VCaP (cell line): ENCODE data around the gene SYCE1L.

Source experiments
- H3K27ac ChIP-seq: fragments of 450-650 bp; 2 replicates; pipeline ENCODE4 v1.5.1; 2017
- TF ChIP-seq, protein P1 (sequence below): fragments of 450-650 bp; conservative IDR thresholded peaks from 2 replicates; pipeline ENCODE4 v1.5.1; 2017; ENCODE audit warnings: mild to moderate bottlenecking, moderate library complexity

SYCE1L gene

DNA sequence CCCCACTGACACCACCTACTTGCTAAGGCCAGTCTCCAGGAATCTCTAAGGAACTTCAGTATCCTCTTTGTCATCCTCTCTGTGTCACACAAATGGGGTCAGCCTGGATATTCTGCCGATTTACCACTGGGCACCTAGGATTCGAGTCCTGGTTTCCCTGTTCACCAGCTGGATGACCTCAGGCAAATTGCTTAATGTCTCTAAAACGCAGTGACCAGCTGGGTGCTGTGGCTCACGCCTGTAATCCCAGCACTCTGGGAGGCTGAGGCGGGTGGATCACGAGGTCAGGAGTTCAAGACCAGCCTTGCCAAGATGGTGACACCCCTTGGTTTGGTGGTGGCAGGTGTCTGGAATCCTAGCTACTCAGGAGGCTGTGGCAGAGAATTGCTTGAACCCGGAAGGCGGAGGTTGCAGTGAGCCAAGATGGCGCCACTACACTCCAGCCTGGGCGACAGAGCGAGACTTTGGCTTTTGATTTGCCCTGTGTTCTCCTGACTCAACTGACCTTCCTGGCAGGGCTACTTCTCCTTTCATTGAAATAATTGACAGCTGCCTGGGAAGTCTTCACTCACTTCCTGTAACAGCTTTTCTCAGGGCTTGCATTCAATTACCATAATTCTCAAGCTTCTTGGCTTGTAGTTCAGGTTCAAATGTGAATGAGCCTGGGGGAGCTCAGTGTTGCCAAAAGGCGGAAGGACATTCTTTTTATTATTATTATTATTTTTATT is 15.4 kb downstream of the SYCE1L start:
- no peak overlapping the region for H3K27ac ChIP-seq
- TF ChIP-seq, protein P1, sequence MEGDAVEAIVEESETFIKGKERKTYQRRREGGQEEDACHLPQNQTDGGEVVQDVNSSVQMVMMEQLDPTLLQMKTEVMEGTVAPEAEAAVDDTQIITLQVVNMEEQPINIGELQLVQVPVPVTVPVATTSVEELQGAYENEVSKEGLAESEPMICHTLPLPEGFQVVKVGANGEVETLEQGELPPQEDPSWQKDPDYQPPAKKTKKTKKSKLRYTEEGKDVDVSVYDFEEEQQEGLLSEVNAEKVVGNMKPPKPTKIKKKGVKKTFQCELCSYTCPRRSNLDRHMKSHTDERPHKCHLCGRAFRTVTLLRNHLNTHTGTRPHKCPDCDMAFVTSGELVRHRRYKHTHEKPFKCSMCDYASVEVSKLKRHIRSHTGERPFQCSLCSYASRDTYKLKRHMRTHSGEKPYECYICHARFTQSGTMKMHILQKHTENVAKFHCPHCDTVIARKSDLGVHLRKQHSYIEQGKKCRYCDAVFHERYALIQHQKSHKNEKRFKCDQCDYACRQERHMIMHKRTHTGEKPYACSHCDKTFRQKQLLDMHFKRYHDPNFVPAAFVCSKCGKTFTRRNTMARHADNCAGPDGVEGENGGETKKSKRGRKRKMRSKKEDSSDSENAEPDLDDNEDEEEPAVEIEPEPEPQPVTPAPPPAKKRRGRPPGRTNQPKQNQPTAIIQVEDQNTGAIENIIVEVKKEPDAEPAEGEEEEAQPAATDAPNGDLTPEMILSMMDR: no peak

DNA sequence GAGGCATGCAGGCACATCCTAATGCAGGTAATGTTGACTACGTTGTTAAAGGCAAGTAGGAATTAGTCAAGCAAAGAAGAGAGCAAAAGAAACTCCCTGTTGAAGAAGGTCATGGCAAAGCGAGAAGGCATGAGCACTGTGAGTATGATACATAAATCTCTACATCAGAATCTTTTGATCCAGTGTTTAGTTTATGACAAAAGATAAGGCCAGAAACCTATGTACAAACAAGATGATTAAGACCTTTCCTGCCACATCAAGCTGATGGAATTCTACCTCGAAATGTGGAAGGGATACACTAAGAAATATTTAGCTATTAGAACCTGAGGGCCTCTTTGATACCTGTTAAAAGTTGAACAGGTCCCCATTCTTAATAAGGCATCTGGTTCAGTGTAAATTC is 20.2 kb downstream of the SYCE1L start:
- TF ChIP-seq, protein P1: no peak
- no peak overlapping the region for H3K27ac ChIP-seq

DNA sequence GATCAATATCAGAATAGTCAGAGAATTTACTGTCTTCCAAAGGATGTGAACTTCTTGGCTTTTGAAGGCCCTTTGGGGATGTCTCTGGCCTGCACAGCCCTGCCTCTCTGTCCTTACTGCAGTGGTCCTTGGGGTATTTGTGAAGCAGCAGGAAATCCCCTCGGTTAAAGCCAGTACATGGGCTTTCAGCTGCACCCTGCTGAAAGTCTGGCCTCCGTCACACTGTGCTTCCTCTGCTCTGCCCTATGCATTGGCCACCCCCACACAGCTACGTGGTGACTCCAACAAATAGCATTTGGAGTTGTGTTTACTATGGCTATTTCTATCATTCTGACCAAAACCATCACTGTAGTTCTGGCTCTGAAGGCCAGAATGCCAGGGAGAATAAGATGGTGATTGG is 21.2 kb downstream of the SYCE1L start:
- TF ChIP-seq, protein P1: no peak
- H3K27ac ChIP-seq: no peak overlapping the region

DNA sequence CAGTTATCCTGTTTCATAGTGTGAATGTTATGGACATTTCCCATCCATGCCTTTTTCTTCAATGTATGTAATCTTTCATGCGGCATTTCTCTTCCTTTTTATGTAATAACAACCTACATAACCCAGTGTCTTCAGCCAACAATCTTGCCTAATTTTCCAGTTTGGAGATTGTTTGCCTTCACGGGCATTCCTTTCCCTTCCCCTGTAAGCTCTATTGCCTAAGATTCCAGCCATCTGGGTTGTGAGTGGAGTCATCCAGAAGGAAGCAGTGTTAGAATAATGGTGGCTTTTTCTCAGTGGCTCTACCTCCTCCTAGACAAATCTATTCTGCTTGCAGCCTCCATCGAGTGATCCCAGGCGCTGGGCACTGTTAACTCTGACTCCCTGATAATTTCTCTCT is 22.3 kb downstream of the SYCE1L start:
- TF ChIP-seq, protein P1: no peak
- no peak overlapping the region for H3K27ac ChIP-seq

DNA sequence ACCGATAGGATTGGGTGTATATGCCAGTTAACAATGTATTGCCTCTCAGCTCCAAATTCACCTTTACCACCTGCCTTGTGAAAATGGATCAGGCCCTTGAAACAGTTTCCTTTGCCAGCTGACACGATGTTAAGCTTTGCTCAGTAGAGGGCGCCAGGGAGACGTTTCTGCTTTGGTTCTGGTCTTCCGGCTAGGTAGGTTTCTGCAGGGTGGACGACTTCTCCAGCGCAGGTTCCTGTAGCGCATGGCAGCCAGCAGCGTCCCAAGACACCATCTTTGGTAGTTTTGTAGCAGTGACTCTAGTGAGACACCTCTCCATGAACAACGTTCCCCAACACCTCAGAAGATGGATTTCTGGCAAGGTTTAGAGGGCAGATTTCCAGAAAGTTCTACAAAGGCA is 24.0 kb downstream of the SYCE1L start:
- TF ChIP-seq, protein P1: no peak
- no peak overlapping the region for H3K27ac ChIP-seq

DNA sequence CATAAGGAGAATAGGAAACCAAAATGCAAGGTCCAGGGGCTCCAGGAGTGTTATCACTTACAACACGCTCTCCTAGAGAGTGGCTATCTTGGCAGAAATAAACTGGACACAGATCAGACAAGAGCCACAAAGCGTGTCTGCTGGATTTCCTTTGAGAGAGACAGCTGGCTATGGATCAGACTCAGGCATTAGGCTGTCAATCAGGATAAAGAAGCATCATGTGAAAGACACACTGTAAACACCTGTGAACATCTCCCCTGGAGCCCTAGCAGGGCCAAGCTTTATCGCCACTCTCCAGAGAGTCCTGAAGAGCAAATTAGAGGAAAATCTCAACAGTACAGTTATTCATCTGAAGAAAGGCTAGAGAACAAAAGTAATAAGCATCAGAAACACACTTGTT is 26.0 kb downstream of the SYCE1L start:
- no peak overlapping the region for H3K27ac ChIP-seq
- TF ChIP-seq, protein P1: no peak

DNA sequence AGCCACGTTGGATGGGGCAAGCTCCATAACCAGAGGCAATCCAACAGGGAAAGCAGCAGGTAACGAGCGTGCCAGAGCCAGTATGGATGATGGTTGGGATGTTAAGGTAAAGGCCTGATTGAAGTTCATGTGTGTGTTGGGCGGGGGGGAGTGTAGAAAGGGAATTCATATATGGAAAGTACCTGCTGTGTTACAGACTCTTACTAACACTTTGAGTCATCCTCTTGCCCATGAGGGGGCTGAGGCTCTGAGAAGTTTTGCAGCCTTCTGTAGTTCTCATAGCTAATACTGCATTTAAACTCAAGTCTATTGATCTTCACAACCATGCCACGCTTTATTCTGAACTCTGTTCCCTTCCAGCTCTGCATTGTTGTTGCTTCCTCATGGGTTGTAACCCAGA is 28.5 kb downstream of the SYCE1L start:
- no peak overlapping the region for H3K27ac ChIP-seq
- TF ChIP-seq, protein P1: no peak
